Trophoblast cell (in vitro differentiated cells and primary cell): Measurements from ENCODE around the gene CCDC152.
A peak's percentile ranks its signal among the peaks of the same experiment; 100 is the strongest.

Experiments used
- DNase-seq, 2 donors: peaks; one replicate each; pipeline ENCODE4 v3.0.0-alpha.2; 2016
- H2AFZ ChIP-seq: 2 replicates; pipeline ENCODE4 v1.6.1; 2013; ENCODE audit warnings: low read length, moderate library complexity, mild to moderate bottlenecking; ENCODE audit not compliant: insufficient read depth, poor library complexity
- H2AK5ac ChIP-seq: 2 replicates; pipeline ENCODE4 v1.6.1; 2013; ENCODE audit warnings: mild to moderate bottlenecking, low read length
- H2BK120ac ChIP-seq: 2 replicates; pipeline ENCODE4 v1.6.1; 2013; ENCODE audit warnings: low read length, mild to moderate bottlenecking, moderate library complexity; ENCODE audit not compliant: insufficient read depth, poor library complexity
- H2BK12ac ChIP-seq: 2 replicates; pipeline ENCODE4 v1.6.1; 2013; ENCODE audit warnings: mild to moderate bottlenecking, low read length, moderate library complexity
- H2BK5ac ChIP-seq: 2 replicates; pipeline ENCODE4 v1.6.1; 2013; ENCODE audit warnings: low read length, low read depth, moderate library complexity, mild to moderate bottlenecking; ENCODE audit not compliant: poor library complexity
- H3K14ac ChIP-seq: 2 replicates; pipeline ENCODE4 v1.6.1; 2013; ENCODE audit warnings: mild to moderate bottlenecking, low read length
- H3K18ac ChIP-seq: 2 replicates; pipeline ENCODE4 v1.6.1; 2013; ENCODE audit warnings: mild to moderate bottlenecking, low read length
- H3K23ac ChIP-seq: 2 replicates; pipeline ENCODE4 v1.6.1; 2013; ENCODE audit warnings: low read length
- H3K27ac ChIP-seq: 2 replicates; pipeline ENCODE4 v1.5.1; 2013; ENCODE audit warnings: low read depth, mild to moderate bottlenecking, inconsistent platforms, low read length, moderate library complexity
- H3K27me3 ChIP-seq: 2 replicates; pipeline ENCODE4 v1.6.1; 2013; ENCODE audit warnings: inconsistent platforms, mild to moderate bottlenecking, low read length, moderate library complexity; ENCODE audit not compliant: insufficient read depth
- H3K36me3 ChIP-seq, 2 experiments: 1 replicate in 1 of 2; 2 replicates in 1 of 2; pipeline ENCODE4 v1.6.1; 2013; ENCODE audit warnings: low read length in 2 of 2, mild to moderate bottlenecking in 2 of 2, moderate library complexity in 1 of 2; ENCODE audit not compliant: insufficient read depth in 2 of 2, control insufficient read depth in 1 of 2
- H3K4ac ChIP-seq: 2 replicates; pipeline ENCODE4 v1.6.1; 2013; ENCODE audit warnings: low read depth, mild to moderate bottlenecking, low read length, moderate library complexity
- H3K4me1 ChIP-seq, 2 experiments: 1 replicate in 1 of 2; 2 replicates in 1 of 2; pipeline ENCODE4 v1.6.1; 2013; ENCODE audit warnings: low read length in 2 of 2, mild to moderate bottlenecking in 2 of 2, moderate library complexity in 1 of 2; ENCODE audit not compliant: insufficient read depth in 2 of 2, control insufficient read depth in 1 of 2
- H3K4me2 ChIP-seq: 2 replicates; pipeline ENCODE4 v1.6.1; 2013; ENCODE audit warnings: inconsistent platforms, mild to moderate bottlenecking, low read length, moderate library complexity
- H3K4me3 ChIP-seq: 2 replicates; pipeline ENCODE4 v1.5.1; 2013; ENCODE audit warnings: mild to moderate bottlenecking, low read depth, low read length, inconsistent platforms
- H3K79me1 ChIP-seq: one replicate; pipeline ENCODE4 v1.6.1; 2013; ENCODE audit warnings: low read length
- H3K79me2 ChIP-seq: 2 replicates; pipeline ENCODE4 v1.6.1; 2013; ENCODE audit warnings: low read length, mild to moderate bottlenecking; ENCODE audit not compliant: control insufficient read depth, insufficient read depth, poor library complexity
- H3K9ac ChIP-seq: 2 replicates; pipeline ENCODE4 v1.6.1; 2013; ENCODE audit warnings: mild to moderate bottlenecking, low read length
- H3K9me3 ChIP-seq: 2 replicates; pipeline ENCODE4 v1.6.1; 2013; ENCODE audit warnings: low read depth, mild to moderate bottlenecking, control low read depth, inconsistent platforms, low read length; ENCODE audit not compliant: insufficient read depth
- H4K12ac ChIP-seq: 2 replicates; pipeline ENCODE4 v1.6.1; 2013; ENCODE audit warnings: low read depth, mild to moderate bottlenecking, low read length, moderate library complexity
- H4K8ac ChIP-seq: 2 replicates; pipeline ENCODE4 v1.6.1; 2013; ENCODE audit warnings: low read depth, mild to moderate bottlenecking, low read length, moderate library complexity
- H4K91ac ChIP-seq: one replicate; pipeline ENCODE4 v1.6.1; 2013; ENCODE audit warnings: low read depth, mild to moderate bottlenecking, low read length, moderate library complexity
- WGBS: extraction: QIAGEN DNeasy Blood & Tissue Kit; methylation state at CpG from one replicate; pipeline ENCODE4 v1.1.7; 2013; ENCODE audit warnings: missing lambda C conversion rate; ENCODE audit not compliant: insufficient read length, insufficient coverage; ENCODE audit errors: extremely low coverage; 5-methylcytosine and 5-hydroxymethylcytosine counted together

Gene CCDC152

GRCh38 chr5:42808888-42809611 lies 52.4 kb downstream of the CCDC152 start:
- Histone ChIP-seq H2AK5ac (no peak overlapping the region), H3K4ac (no peak overlapping the region), H3K4me1 (peaks cover 0 to 6% of the 10 kb centered on the region in 2 experiments), H2BK5ac (no peak overlapping the region), H3K18ac (no peak overlapping the region), H3K23ac (no peak overlapping the region), H3K9ac (no peak overlapping the region), H2BK120ac (no peak overlapping the region), H3K4me3 (no peak overlapping the region), H3K4me2 (no peak overlapping the region), H3K9me3 (no peaks in the 10 kb centered on the region), H4K91ac (no peak overlapping the region), H3K27ac (no peak overlapping the region), H4K12ac (no peak overlapping the region), H3K79me2 (no peaks in the 10 kb centered on the region), H3K79me1 (no peaks in the 10 kb centered on the region), H3K36me3 (no peaks in the 10 kb centered on the region), H3K27me3 (no peaks in the 10 kb centered on the region), H2AFZ (no peak overlapping the region), H4K8ac (no peak overlapping the region), H2BK12ac (no peak overlapping the region), H3K14ac (no peak overlapping the region)
- DNase-seq = no peak
- WGBS = no CpG with 5 or more reads among the region's 4 CpGs

GRCh38 chr5:42810834-42811590 lies 54.4 kb downstream of the CCDC152 start:
- Histone ChIP-seq H3K23ac (no peak overlapping the region), H3K4me3 (no peak overlapping the region), H3K4me1 (peaks cover 0 to 6% of the 10 kb centered on the region in 2 experiments), H3K36me3 (no peaks in the 10 kb centered on the region), H3K9me3 (no peaks in the 10 kb centered on the region), H4K8ac (no peak overlapping the region), H2AK5ac (no peak overlapping the region), H4K91ac (no peak overlapping the region), H3K9ac (no peak overlapping the region), H3K27me3 (no peaks in the 10 kb centered on the region), H3K27ac (no peak overlapping the region), H4K12ac (no peak overlapping the region), H3K79me1 (no peaks in the 10 kb centered on the region), H2BK12ac (no peak overlapping the region), H3K4me2 (peak overlapping the region; percentile 0), H2AFZ (no peak overlapping the region), H3K79me2 (no peaks in the 10 kb centered on the region), H2BK5ac (no peak overlapping the region), H3K4ac (no peak overlapping the region), H3K14ac (no peak overlapping the region), H3K18ac (no peak overlapping the region), H2BK120ac (no peak overlapping the region)
- WGBS = no CpG with 5 or more reads among the region's 3 CpGs
- no peak for DNase-seq

- no peak within 1 kb of the TSS for H4K12ac ChIP-seq
- no peak within 1 kb of the TSS for H3K14ac ChIP-seq
- no peak within 1 kb of the TSS for H3K23ac ChIP-seq
- H3K4me1 ChIP-seq = peaks cover 0 to 6% of the 10 kb centered on the region in 2 experiments
- H2BK5ac ChIP-seq = no peak within 1 kb of the TSS
- no peak within 1 kb of the TSS for H4K8ac ChIP-seq
- H3K4ac ChIP-seq = no peak within 1 kb of the TSS
- no CpG with 5 or more reads among the region's 8 CpGs for WGBS
- H3K79me2 ChIP-seq = no peaks in the 10 kb centered on the region
- no peak within 1 kb of the TSS for H2AFZ ChIP-seq
- H3K4me3 ChIP-seq = no peak within 1 kb of the TSS
- H3K36me3 ChIP-seq = no peaks in the 10 kb centered on the region
- no peaks in the 10 kb centered on the region for H3K27me3 ChIP-seq
- peak within 1 kb of the TSS; percentile 37 for H3K27ac ChIP-seq
- no peaks in the 10 kb centered on the region for H3K79me1 ChIP-seq
- no peak within 1 kb of the TSS for H2AK5ac ChIP-seq
- H4K91ac ChIP-seq = no peak within 1 kb of the TSS
- H3K18ac ChIP-seq = no peak within 1 kb of the TSS
- DNase-seq = peak in 1 of 2 donors; percentile 4
- H3K9me3 ChIP-seq = no peaks in the 10 kb centered on the region
- peak within 1 kb of the TSS; percentile 33 for H3K4me2 ChIP-seq
- H3K9ac ChIP-seq = no peak within 1 kb of the TSS
- H2BK120ac ChIP-seq = no peak within 1 kb of the TSS
- H2BK12ac ChIP-seq = no peak within 1 kb of the TSS
These were observed 55.2 kb downstream of the CCDC152 start, which contains the start of gene SELENOP for GRCh38 chr5:42811591-42812446. TSS of gene SELENOP (minus strand) at chr5:42811892. CDS start at chr5:42808353, 3,539 bp downstream.

GRCh38 chr5:42812620-42813019 lies 56.0 kb downstream of the CCDC152 start:
- WGBS = no CpG with 5 or more reads among the region's 2 CpGs
- H3K9me3 ChIP-seq = no peaks in the 10 kb centered on the region
- no peak overlapping the region for H3K14ac ChIP-seq

More at GRCh38 chr5:42812620-42813019, 56.0 kb downstream of the CCDC152 start:
- H2BK12ac ChIP-seq = no peak overlapping the region
- no peak overlapping the region for H2AFZ ChIP-seq
- H3K23ac ChIP-seq = no peak overlapping the region
- H4K8ac ChIP-seq = no peak overlapping the region
- H2BK5ac ChIP-seq = no peak overlapping the region
- H3K27ac ChIP-seq = no peak overlapping the region
- no peak for DNase-seq
- H3K4me2 ChIP-seq = no peak overlapping the region
- no peak overlapping the region for H3K9ac ChIP-seq
- H4K91ac ChIP-seq = no peak overlapping the region
- peaks cover 0 to 6% of the 10 kb centered on the region in 2 experiments for H3K4me1 ChIP-seq
- no peak overlapping the region for H3K4me3 ChIP-seq
- no peak overlapping the region for H3K18ac ChIP-seq
- no peaks in the 10 kb centered on the region for H3K79me2 ChIP-seq
- no peak overlapping the region for H2AK5ac ChIP-seq
- no peak overlapping the region for H4K12ac ChIP-seq
- H3K79me1 ChIP-seq = no peaks in the 10 kb centered on the region
- no peaks in the 10 kb centered on the region for H3K27me3 ChIP-seq
- no peak overlapping the region for H2BK120ac ChIP-seq
- no peaks in the 10 kb centered on the region for H3K36me3 ChIP-seq
- no peak overlapping the region for H3K4ac ChIP-seq
